NCI-H1417 treated with DMSO at 0.1 percent for 48 hours (cell line): ENCODE data around the gene OR10R2.

Experiments used
- DNase-seq: peaks from one replicate; lab custom pipeline; 2025; lab: John Stamatoyannopoulos, UW

OR10R2 gene

DNA sequence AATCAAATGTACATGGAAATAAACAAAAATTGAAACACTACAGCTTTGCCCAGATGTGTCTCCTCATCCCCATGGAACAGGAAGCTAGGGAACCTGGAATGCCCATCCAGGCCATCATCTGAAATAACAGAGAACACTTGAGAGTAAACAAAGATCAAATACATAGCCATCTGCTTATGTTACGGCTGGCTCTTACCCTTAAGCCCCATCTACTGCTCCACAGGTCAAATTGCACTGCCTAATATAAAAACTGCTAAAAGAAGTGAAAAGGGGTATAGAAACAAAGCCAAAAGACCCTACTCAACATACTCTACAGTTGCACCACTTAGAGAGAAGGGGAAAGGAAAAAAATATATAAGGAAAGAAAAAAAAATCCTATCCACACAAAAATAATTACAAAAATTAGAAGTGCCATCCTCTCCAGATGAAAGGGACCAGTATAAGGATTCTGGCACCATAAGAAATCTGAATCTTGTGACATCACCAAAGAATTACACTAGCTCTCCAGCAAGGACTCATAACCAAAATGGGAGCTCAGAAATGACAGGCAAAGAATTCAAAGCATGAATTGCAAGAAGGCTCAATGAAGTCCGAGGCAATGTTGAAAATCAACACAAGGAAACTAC, 55.3 kb downstream of the OR10R2 start:
- no peak for DNase-seq
